Activated CD4-positive, alpha-beta T cell treated with anti-CD3 and anti-CD28 coated beads, Interleukin-2, Interleukin-4, amounts not matched to agents 100 ng/mL and 50 ng/mL, durations not matched to agents 16 hours and 8 hours (primary cell): Measurements from ENCODE around the gene SAE1.
A peak's percentile ranks its signal among the peaks of the same experiment; 100 is the strongest.
"Not testable (repeated sequence)": the region's sequence is repeated elsewhere in the genome, so short reads cannot be mapped to it uniquely, and the experiment has no call there.

ENCODE experiments used
- DNase-seq: peaks from one replicate; pipeline ENCODE4 v3.0.0-alpha.2; 2020; ENCODE audit warnings: low spot score

Gene SAE1

GRCh38 chr19:47130120-47130588 lies 481 bp upstream of the SAE1 start:
- no peak for DNase-seq

- DNase-seq, result no peak
Observed at GRCh38 chr19:47132194-47132852, 1.7 kb downstream of the SAE1 start.

GRCh38 chr19:47133021-47133471 lies 2.4 kb downstream of the SAE1 start:
- no peak for DNase-seq

GRCh38 chr19:47134545-47134944 lies 3.9 kb downstream of the SAE1 start:
- no peak for DNase-seq

- DNase-seq, result no peak
Observed at GRCh38 chr19:47135156-47135555, 4.5 kb downstream of the SAE1 start.

- not testable (repeated sequence) for DNase-seq
Observed at GRCh38 chr19:47141252-47141651, 10.6 kb downstream of the SAE1 start.

GRCh38 chr19:47141695-47142094 lies 11.1 kb downstream of the SAE1 start:
- no peak for DNase-seq

GRCh38 chr19:47142779-47143178 lies 12.1 kb downstream of the SAE1 start:
- DNase-seq, result no peak

GRCh38 chr19:47143322-47144073 lies 12.9 kb downstream of the SAE1 start:
- no peak for DNase-seq

GRCh38 chr19:47144630-47145029 lies 14.0 kb downstream of the SAE1 start:
- DNase-seq, result no peak

- no peak for DNase-seq
Observed at GRCh38 chr19:47145639-47146486, 15.2 kb downstream of the SAE1 start.

- no peak for DNase-seq
Observed at GRCh38 chr19:47146920-47147319, 16.3 kb downstream of the SAE1 start.

- DNase-seq, result no peak
Observed at GRCh38 chr19:47151627-47152026, 21.0 kb downstream of the SAE1 start.

- DNase-seq, result no peak
Observed at GRCh38 chr19:47152205-47152604, 21.6 kb downstream of the SAE1 start.

GRCh38 chr19:47152632-47153031 lies 22.0 kb downstream of the SAE1 start:
- no peak for DNase-seq

GRCh38 chr19:47153266-47153665 lies 22.6 kb downstream of the SAE1 start:
- DNase-seq, result no peak

GRCh38 chr19:47155148-47155547 lies 24.5 kb downstream of the SAE1 start:
- DNase-seq, result no peak

- peak; percentile 56 for DNase-seq
Observed at GRCh38 chr19:47156861-47157430, 26.3 kb downstream of the SAE1 start.

GRCh38 chr19:47157431-47158321 lies 27.0 kb downstream of the SAE1 start:
- peak; percentile 32 for DNase-seq

GRCh38 chr19:47158367-47158791 lies 27.7 kb downstream of the SAE1 start:
- no peak for DNase-seq

GRCh38 chr19:47158879-47159503 lies 28.4 kb downstream of the SAE1 start:
- peak; percentile 33 for DNase-seq
